Epithelial cell of proximal tubule (primary cell): ENCODE data around the gene CTDSPL. TPM values are rescaled to one million over a fixed set of nuclear protein-coding genes. Genes with fewer than 3 reads are reported as not detected.

Experiments used
- DNase-seq: peaks from one replicate; pipeline ENCODE4 v3.0.0-alpha.2; 2011; ENCODE audit warnings: low read depth
- H3K4me3 ChIP-seq: 2 replicates; pipeline ENCODE4 v1.5.1; 2011; ENCODE audit warnings: low read depth, mild to moderate bottlenecking, low read length
- total RNA-seq: library from RNA; depleted of rRNA; stranded (reverse); fragments of >200 nt; gene quantifications from 2 replicates; pipeline ENCODE4 v1.2.3, GENCODE V29; 2015
- TF ChIP-seq, protein P1 (sequence below): conservative IDR thresholded peaks from 2 replicates; pipeline ENCODE4 v1.5.1; 2012; ENCODE audit warnings: low read depth, mild to moderate bottlenecking, low read length

CTDSPL gene
- total RNA-seq, 1 donor from 2014 or later, result 25.5 TPM

DNA sequence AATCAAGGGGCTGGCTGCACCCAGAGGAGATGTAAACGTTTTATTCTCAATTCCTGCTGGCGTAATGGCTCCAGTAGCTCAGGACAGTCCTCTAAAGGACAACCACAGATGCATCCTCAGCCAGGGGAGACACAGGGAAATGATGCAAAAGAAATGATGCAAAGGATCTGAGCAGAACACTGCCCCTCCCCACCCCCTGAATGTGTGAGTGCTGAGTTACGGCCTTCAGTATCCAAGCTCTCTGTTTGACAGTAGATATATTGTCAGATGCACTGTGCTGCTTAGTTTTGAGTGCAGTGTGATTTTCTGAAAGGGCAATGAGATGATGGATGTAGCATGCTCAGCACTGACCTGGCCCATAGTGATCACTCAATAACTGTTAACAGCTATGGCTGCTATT is 41.4 kb upstream of the CTDSPL start:
- no peak overlapping the region for H3K4me3 ChIP-seq
- TF ChIP-seq, protein P1, sequence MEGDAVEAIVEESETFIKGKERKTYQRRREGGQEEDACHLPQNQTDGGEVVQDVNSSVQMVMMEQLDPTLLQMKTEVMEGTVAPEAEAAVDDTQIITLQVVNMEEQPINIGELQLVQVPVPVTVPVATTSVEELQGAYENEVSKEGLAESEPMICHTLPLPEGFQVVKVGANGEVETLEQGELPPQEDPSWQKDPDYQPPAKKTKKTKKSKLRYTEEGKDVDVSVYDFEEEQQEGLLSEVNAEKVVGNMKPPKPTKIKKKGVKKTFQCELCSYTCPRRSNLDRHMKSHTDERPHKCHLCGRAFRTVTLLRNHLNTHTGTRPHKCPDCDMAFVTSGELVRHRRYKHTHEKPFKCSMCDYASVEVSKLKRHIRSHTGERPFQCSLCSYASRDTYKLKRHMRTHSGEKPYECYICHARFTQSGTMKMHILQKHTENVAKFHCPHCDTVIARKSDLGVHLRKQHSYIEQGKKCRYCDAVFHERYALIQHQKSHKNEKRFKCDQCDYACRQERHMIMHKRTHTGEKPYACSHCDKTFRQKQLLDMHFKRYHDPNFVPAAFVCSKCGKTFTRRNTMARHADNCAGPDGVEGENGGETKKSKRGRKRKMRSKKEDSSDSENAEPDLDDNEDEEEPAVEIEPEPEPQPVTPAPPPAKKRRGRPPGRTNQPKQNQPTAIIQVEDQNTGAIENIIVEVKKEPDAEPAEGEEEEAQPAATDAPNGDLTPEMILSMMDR, result no peak
- no peak for DNase-seq

DNA sequence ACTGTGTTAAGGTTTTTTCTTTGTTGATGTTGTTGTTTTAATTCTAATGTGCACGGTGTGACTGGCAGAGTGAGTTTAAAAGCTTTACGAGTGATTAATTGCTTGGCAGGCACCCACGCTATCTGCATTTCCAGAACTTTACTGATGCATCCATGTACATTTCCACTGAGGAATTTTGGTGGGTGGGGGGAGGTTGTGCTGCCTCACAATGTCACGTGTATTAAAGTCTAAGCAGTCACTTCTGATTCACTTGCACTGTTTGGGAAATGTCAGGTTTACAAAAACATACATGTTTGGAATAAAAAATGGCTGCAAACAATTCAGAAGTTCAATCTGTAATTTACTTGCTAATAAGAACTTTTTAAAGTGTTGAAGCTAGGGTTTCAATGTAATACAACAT is 38.5 kb upstream of the CTDSPL start:
- H3K4me3 ChIP-seq, result no peak overlapping the region
- TF ChIP-seq, protein P1, result no peak
- no peak for DNase-seq

DNA sequence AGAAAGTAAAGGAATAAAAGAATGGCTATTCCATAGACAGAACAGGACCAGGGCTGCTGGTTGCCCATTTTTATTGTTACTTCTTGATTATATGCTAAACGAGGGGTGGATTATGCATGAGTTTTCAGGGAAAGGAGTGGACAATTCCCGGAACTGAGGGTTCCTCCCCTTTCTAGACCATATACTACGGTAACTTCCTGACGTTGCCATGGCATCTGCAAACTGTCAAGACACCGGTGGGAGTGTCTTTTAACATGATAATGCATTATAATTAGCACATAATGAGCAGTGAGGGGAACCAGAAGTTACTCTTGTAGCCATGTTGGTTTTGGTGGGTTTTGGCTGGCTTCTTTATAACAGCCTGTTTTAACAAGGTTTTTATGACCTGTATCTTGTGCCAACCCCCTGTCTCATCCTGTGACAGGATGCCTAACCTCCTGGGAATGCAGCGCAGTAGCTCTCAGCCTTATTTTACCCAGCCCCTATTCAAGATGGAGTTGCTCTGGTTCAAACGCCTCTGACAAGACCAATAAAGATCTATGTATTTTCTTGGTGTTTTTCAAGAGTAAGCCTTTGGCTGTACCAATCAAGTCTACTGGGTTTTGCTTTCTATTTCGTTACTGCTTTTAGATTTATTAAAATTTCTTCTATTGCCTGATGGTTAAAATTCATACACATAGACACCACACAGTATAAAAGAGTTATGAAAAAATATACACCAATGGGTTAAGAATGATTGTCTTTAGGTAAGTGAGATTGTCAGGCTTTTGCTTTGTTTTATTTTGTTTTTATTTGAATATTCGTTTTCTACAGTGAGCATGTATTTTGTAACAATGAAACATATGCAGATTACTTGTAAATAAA is 37.4 kb upstream of the CTDSPL start:
- TF ChIP-seq, protein P1, result no peak
- no peak overlapping the region for H3K4me3 ChIP-seq
- no peak for DNase-seq

- TF ChIP-seq, protein P1, result no peak
- no peak overlapping the region for H3K4me3 ChIP-seq
- no peak for DNase-seq
These were observed 36.7 kb upstream of the CTDSPL start for GRCh38 chr3:37824954-37825328.

DNA sequence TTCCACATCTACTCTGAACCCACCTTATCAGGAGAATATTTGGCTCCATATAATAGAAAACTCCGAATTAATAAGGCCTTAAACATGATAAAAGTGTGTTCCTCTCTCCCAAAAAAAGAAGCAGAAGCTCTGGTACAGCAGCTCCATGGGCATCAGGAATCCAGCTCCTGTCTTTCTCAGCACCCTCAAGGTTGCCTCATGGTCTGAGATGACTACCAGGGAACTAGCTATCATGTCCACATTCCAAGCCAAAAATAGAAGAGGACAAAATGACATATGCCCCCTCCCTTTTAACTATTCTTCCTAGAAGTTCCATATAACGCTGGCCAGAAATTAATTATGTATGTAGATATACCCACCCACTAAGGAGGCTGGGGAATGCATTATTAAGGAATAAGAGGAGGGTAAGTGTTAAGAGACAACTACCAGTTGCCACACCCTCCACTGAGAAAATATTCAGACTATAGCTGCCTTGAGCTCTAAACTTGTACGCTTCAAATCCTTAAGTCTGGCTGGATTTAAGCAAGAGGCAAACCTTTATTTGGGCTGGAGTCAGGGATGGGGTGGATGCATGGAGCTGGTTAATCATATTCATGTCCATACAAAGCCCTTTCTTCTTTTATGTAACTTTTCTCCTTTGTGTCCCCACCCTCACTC is 35.8 kb upstream of the CTDSPL start:
- TF ChIP-seq, protein P1, result no peak
- DNase-seq, result no peak
- no peak overlapping the region for H3K4me3 ChIP-seq

GRCh38 chr3:37826502-37826901 is 35.2 kb upstream of the CTDSPL start:
- TF ChIP-seq, protein P1, result no peak
- no peak overlapping the region for H3K4me3 ChIP-seq

DNA sequence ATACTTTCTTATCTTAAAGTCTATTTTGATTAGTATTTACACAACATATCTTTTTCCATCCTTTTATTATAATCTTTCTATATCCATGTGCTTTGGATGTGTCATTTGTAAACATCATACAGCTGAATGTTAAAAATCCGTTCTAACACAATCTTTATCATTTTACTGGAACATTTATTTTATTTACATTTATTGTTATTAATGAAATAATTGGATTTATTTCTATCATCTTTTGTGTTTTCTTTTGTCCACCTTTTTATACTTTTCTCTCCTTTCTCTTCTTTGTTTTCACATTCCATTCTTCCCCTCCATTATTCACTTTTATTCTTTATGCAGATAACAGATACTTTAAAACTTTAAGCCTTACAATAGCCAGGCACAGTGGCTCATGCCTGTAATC is 34.7 kb upstream of the CTDSPL start:
- no peak overlapping the region for H3K4me3 ChIP-seq
- TF ChIP-seq, protein P1, result no peak
- DNase-seq, result no peak

More at GRCh38 chr3:37826502-37826901, 35.2 kb upstream of the CTDSPL start:
- no peak for DNase-seq
